GM13977 (cell line): ENCODE results near the gene RPS8.

Source experiments
- DNase-seq: peaks from one replicate; pipeline ENCODE4 v3.0.0; 2012; ENCODE audit warnings: low spot score
- CTCF ChIP-seq: IDR thresholded peaks from 2 replicates; pipeline ENCODE4 v1.5.1; 2012; ENCODE audit warnings: mild to moderate bottlenecking, control low read depth; ENCODE audit not compliant: insufficient read depth; ENCODE audit errors: extremely low read depth, missing control alignments
- in situ Hi-C: fragments of 300-500 bp; cut with MboI; formaldehyde crosslinking; loops from one replicate; pipeline ENCODE4 v1.12.0; 2022; ENCODE audit warnings: low sequenced_read_pairs, low pct_unique_long_range_greater_than_20kb, mixed read lengths, inconsistent platforms; ENCODE audit not compliant: unreplicated experiment

Gene RPS8

GRCh38 chr1:44817307-44817706, 42.0 kb downstream of the RPS8 start:
- no peak for DNase-seq
- TF ChIP-seq CTCF = no peak
- in situ Hi-C loops = no loop called here

- in situ Hi-C loops = no loop called here
- DNase-seq = no peak
- TF ChIP-seq CTCF = no peak
Measured at GRCh38 chr1:44817771-44818495, 42.6 kb downstream of the RPS8 start.

- DNase-seq = peak; percentile 57
- in situ Hi-C loops = no loop called here
- no peak for TF ChIP-seq CTCF
Measured at GRCh38 chr1:44819196-44819607, 43.9 kb downstream of the RPS8 start.

GRCh38 chr1:44819608-44820327, 44.4 kb downstream of the RPS8 start:
- no peak for TF ChIP-seq CTCF
- in situ Hi-C loops = no loop called here
- DNase-seq = peak; percentile 91

GRCh38 chr1:44820328-44821239, 45.2 kb downstream of the RPS8 start:
- TF ChIP-seq CTCF = no peak
- no peak for DNase-seq
- in situ Hi-C loops = no loop called here

GRCh38 chr1:44821240-44821715, 45.9 kb downstream of the RPS8 start:
- DNase-seq = no peak
- no peak for TF ChIP-seq CTCF
- in situ Hi-C loops = no loop called here
